ENCODE data around the gene ASTN2. TPM values are rescaled to one million over a fixed set of nuclear protein-coding genes. Genes with fewer than 3 reads are reported as not detected.

Gene ASTN2
- total and polyA plus RNA-seq, 7 donors = 0.60 to 7.5 (median 2.2) TPM

DNA sequence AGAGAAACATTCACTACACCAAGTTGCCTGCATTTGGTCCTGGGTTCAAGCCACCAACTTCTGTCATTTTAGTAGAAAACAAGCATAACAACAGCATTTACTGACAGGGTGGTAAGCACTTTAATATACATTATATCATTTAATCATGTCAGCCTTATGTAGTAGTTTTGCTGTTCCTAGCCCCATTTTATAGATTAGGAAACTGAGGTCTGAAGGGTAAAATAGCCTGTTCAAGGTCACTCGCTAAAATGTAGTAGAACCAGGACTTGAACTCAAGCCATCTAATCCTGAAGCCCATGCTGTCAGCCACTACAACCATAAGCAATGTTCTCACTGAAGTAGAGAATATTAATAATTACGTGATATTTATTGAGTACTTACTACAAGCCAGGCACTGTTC, 787.4 kb downstream of the ASTN2 start:
- TF ChIP-seq POLR2AphosphoS5 (IDR thresholded peaks at IDR 0.05) (no peak), POLR2A (IDR thresholded peaks at IDR 0.05) (no peak), EP300 (IDR thresholded peaks at IDR 0.05) (no peak)
- TF ChIP-seq, protein P1, sequence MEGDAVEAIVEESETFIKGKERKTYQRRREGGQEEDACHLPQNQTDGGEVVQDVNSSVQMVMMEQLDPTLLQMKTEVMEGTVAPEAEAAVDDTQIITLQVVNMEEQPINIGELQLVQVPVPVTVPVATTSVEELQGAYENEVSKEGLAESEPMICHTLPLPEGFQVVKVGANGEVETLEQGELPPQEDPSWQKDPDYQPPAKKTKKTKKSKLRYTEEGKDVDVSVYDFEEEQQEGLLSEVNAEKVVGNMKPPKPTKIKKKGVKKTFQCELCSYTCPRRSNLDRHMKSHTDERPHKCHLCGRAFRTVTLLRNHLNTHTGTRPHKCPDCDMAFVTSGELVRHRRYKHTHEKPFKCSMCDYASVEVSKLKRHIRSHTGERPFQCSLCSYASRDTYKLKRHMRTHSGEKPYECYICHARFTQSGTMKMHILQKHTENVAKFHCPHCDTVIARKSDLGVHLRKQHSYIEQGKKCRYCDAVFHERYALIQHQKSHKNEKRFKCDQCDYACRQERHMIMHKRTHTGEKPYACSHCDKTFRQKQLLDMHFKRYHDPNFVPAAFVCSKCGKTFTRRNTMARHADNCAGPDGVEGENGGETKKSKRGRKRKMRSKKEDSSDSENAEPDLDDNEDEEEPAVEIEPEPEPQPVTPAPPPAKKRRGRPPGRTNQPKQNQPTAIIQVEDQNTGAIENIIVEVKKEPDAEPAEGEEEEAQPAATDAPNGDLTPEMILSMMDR (IDR thresholded peaks at IDR 0.05) = no peak
- DNase-seq = no peak
- intact Hi-C loops (cut with DNase I) = no loop called here

DNA sequence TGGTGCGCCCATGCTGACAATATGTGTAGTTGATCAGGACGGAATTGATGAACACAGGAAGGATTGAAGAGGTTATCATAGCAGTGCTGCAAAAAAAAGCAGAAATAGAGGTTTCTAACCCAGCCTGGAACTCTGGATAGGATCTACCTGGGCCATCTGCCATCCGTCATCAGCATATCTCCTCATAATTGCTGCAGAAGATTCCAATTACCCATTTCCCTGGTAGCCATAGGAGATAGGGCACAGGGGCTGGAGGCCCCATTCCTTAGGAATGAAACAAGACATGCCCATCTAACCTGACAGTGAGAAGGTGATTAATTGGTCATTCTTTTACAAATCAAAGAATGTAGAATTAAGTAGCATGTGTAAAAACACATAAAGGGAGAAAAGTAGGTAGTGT, 788.1 kb downstream of the ASTN2 start:
- no peak overlapping the region for H3K4me3 ChIP-seq
- no peak for DNase-seq
- TF ChIP-seq EP300 (IDR thresholded peaks at IDR 0.05) = no peak
- no peak for TF ChIP-seq POLR2AphosphoS5 (IDR thresholded peaks at IDR 0.05)
- no peak for TF ChIP-seq POLR2A (IDR thresholded peaks at IDR 0.05)
- TF ChIP-seq, protein P1 (IDR thresholded peaks at IDR 0.05) = no peak
- H3K36me3 ChIP-seq = no peaks in the 10 kb centered on the region
- no peak overlapping the region for H3K27ac ChIP-seq
- intact Hi-C loops (cut with DNase I) = no loop called here
- peaks cover 0 to 4% (median 0%) of the 10 kb centered on the region in 4 donors for H3K4me1 ChIP-seq
- 93 to 95% methylated on average over 3 of the region's 3 CpGs for WGBS, 2 donors
- no peaks in the 10 kb centered on the region for H3K9me3 ChIP-seq
- H3K27me3 ChIP-seq = no peaks in the 10 kb centered on the region

More for the DNA sequence above, 787.4 kb downstream of the ASTN2 start:
- Histone ChIP-seq H3K4me3 (no peak overlapping the region), H3K27me3 (no peaks in the 10 kb centered on the region), H3K4me1 (peaks cover 0 to 4% (median 0%) of the 10 kb centered on the region in 4 donors), H3K36me3 (no peaks in the 10 kb centered on the region), H3K9me3 (no peaks in the 10 kb centered on the region), H3K27ac (no peak overlapping the region)
- WGBS, 2 donors = 97 to 99% methylated on average over 2 of the region's 2 CpGs

DNA sequence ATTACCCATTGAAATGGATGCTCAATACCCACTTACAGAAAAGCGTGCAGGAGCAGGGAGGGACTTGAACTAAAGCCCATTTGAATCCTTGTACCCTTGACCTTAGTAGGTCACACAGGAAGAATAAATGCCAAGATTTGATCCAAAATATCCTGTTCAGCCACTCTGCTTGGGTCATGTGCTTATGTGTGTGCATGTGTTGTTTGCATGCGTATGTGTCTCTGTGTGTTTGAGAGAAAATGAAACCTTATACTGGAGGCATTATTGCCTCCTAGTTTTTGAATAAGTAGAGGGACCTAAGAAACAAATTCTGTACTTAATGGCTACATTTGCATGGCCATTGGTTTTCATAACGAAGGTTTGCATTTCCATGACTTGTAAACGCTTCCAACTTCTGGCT, 791.1 kb downstream of the ASTN2 start:
- no peaks in the 10 kb centered on the region for H3K9me3 ChIP-seq
- no peak for DNase-seq
- peaks cover 0 to 4% (median 0%) of the 10 kb centered on the region in 4 donors for H3K4me1 ChIP-seq
- H3K27me3 ChIP-seq = no peaks in the 10 kb centered on the region
- TF ChIP-seq, protein P1 (IDR thresholded peaks at IDR 0.05) = no peak
- TF ChIP-seq EP300 (IDR thresholded peaks at IDR 0.05) (no peak), POLR2AphosphoS5 (IDR thresholded peaks at IDR 0.05) (no peak), POLR2A (IDR thresholded peaks at IDR 0.05) (no peak)
- WGBS, 2 donors = 91% methylated on average over 4 of the region's 4 CpGs
- H3K27ac ChIP-seq = peak overlapping the region in 3 of 4 donors; percentile 7 to 34 (median 22)
- H3K36me3 ChIP-seq = no peaks in the 10 kb centered on the region
- no peak overlapping the region for H3K4me3 ChIP-seq
- intact Hi-C loops (cut with DNase I) = no loop called here

DNA sequence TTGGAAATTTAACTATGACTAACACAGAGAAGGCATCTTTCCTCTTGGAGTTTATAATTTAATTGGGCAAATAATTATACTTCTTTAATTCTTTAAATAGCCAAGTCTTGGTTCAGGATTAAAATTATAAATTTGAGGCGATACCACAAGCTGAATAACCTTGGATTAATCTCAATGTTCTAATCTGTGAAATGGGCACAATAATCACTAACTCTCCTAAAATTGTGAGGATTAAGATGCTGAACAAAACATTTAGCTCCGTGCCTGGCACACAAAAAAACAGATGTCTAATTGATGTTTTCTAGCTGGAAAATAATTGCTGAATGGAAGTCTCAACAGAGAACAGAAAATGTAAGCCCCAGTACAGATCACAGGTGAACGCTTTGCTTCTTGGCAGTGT, 797.5 kb downstream of the ASTN2 start:
- 93 to 95% methylated on average over 3 of the region's 3 CpGs for WGBS, 2 donors
- intact Hi-C loops (cut with DNase I) = no loop called here

More for the DNA sequence above, 797.5 kb downstream of the ASTN2 start:
- Histone ChIP-seq H3K9me3 (no peaks in the 10 kb centered on the region), H3K27me3 (no peaks in the 10 kb centered on the region), H3K4me3 (no peak overlapping the region), H3K4me1 (no peaks in the 10 kb centered on the region), H3K27ac (no peak overlapping the region), H3K36me3 (no peaks in the 10 kb centered on the region)
- TF ChIP-seq POLR2AphosphoS5 (IDR thresholded peaks at IDR 0.05) (no peak), POLR2A (IDR thresholded peaks at IDR 0.05) (no peak)
- TF ChIP-seq, protein P1 (IDR thresholded peaks at IDR 0.05) = no peak
- no peak for DNase-seq

Measured in sigmoid colon (tissue), 7 donors.